Measurements from ENCODE around the gene SORBS1. TPM values are rescaled to one million over a fixed set of nuclear protein-coding genes. Genes with fewer than 3 reads are reported as not detected.

The SORBS1 gene
- total and polyA plus RNA-seq, 2 donors (not counting 3 experiments of a cell fraction or from before 2014, with no cell fraction given) = 2.0 to 7.9 TPM

DNA sequence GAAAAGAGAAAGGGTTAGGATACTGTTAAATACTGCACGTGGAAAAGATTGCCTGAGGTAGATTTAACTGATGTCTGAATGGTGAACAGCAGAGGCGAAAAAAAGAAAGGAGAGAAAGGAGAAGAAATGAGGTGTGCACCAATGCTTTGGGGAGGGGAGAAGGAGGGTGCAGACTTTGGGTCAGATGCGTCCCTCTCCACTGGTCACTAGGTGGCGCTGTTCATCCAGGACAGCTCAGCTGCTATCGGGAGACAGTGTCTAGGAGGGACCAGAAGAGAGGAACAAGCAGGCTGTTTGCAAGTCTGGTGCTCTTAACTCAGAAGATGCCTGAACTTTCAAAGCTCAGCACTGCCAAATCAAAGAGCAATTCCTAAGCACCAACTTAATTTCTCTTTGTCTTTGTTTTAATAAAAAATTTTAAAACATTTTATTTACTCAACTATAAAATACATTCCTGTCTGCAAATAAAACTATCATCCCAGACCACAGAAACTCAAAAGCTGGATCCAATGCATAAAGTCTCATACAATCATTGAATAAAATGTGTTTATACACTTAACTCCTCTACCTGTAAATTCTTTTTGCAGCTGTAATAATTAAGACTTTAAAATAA, 186.5 kb downstream of the SORBS1 start:
- intact Hi-C loops (cut with micrococcal nuclease) = loop anchor here (1.0 to 5.0 kb wide), 4 partner anchors 56 to 468 kb away; no protein-coding TSS in a partner anchor
- FAIRE-seq (peak; percentile 76), DNase-seq (ENCODE audit: low read depth, low spot score) (peak; percentile 50)
- dilution Hi-C loops (cut with MboI; ENCODE audit: extremely low pct_ligation_motif_present, low sequenced_read_pairs) = no loop called here
- POLR2A ChIA-PET = interaction anchor here (1.1 kb wide), 1 partner anchor 227 kb away, joined by 3 read pairs; no protein-coding TSS in a partner anchor
- Histone ChIP-seq H3K36me3 (ENCODE audit: control insufficient read depth in 2 of 2, extremely low read depth in 1 of 2, insufficient read depth in 2 of 2, low read length in 2 of 2) (no peaks in the 10 kb centered on the region), H3K27me3 (ENCODE audit: control insufficient read depth in 2 of 2, insufficient read depth in 2 of 2, low read length in 2 of 2) (peaks cover 0 to 7% of the 10 kb centered on the region in 2 experiments), H3K27ac (ENCODE audit: insufficient read depth, low read depth, low read length) (no peak overlapping the region), H3K4me3 (replicated peaks in 1 of 3; ENCODE audit: insufficient read depth in 1 of 3, low read depth in 1 of 3, low read length in 3 of 3) (no peak overlapping the region), H3K4me2 (ENCODE audit: insufficient read depth, low read length) (no peak overlapping the region), H3K4me1 (ENCODE audit: control insufficient read depth, extremely low read depth, insufficient read depth, low read length) (no peaks in the 10 kb centered on the region), H3K9me3 (replicated peaks; ENCODE audit: control insufficient read depth, insufficient read depth, low read length) (no peaks in the 10 kb centered on the region), H3K9me1 (replicated peaks; ENCODE audit: control insufficient read depth, extremely low read depth, insufficient read depth, low read length) (no peaks in the 10 kb centered on the region), H2AFZ (ENCODE audit: low read depth, low read length) (no peak overlapping the region), H3K79me2 (ENCODE audit: control insufficient read depth, insufficient read depth, low read length) (no peaks in the 10 kb centered on the region), H4K20me1 (replicated peaks; ENCODE audit: control insufficient read depth, extremely low read depth, insufficient read depth, low read length) (no peaks in the 10 kb centered on the region), H3K9ac (replicated peaks; ENCODE audit: extremely low read depth, insufficient read depth, low read length) (no peak overlapping the region)
- no peak for TF ChIP-seq EZH2 (IDR thresholded peaks at IDR 0.05; ENCODE audit: borderline replicate concordance, low read depth, low read length, severe bottlenecking)
- TF ChIP-seq, protein P1, sequence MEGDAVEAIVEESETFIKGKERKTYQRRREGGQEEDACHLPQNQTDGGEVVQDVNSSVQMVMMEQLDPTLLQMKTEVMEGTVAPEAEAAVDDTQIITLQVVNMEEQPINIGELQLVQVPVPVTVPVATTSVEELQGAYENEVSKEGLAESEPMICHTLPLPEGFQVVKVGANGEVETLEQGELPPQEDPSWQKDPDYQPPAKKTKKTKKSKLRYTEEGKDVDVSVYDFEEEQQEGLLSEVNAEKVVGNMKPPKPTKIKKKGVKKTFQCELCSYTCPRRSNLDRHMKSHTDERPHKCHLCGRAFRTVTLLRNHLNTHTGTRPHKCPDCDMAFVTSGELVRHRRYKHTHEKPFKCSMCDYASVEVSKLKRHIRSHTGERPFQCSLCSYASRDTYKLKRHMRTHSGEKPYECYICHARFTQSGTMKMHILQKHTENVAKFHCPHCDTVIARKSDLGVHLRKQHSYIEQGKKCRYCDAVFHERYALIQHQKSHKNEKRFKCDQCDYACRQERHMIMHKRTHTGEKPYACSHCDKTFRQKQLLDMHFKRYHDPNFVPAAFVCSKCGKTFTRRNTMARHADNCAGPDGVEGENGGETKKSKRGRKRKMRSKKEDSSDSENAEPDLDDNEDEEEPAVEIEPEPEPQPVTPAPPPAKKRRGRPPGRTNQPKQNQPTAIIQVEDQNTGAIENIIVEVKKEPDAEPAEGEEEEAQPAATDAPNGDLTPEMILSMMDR (IDR thresholded peaks at IDR 0.05; ENCODE audit: extremely low read depth in 1 of 2, insufficient read depth in 1 of 2, low read depth in 1 of 2, low read length in 2 of 2) = peak; percentile 83 to 91
- TF ChIP-seq GATA2 (IDR thresholded peaks at IDR 0.05; ENCODE audit: insufficient read depth, insufficient read length, low read depth, low read length) = no peak
- TF ChIP-seq FOS (IDR thresholded peaks at IDR 0.05; ENCODE audit: borderline replicate concordance, insufficient read depth, low read length) = no peak
- CTCF ChIA-PET = interaction anchor here (0.6 to 7.4 kb wide), 34 partner anchors 9 to 642 kb away, joined by 3 to 194 read pairs (median 6); partner anchors contain the start of gene TCTN3
- BruUV-seq (replicated peaks) = no TSS peak

Measured in endothelial cell of umbilical vein (primary cell).